ENCODE measurements around the gene NRG2. TPM values are rescaled to one million over a fixed set of nuclear protein-coding genes. Genes with fewer than 3 reads are reported as not detected.

The NRG2 gene
- total RNA-seq, 2 experiments from 2014 or later, result 0.08 to 0.17 TPM

- DNase-seq (no peak), ATAC-seq (ENCODE audit: poor library complexity) (no peak)
- Mint-ChIP-seq H3K4me3 (no peak overlapping the region), H3K36me3 (ENCODE audit: low read depth) (no peaks in the 10 kb centered on the region), H3K27ac (no peak overlapping the region), H3K4me1 (ENCODE audit: low read depth) (no peaks in the 10 kb centered on the region), H3K27me3 (peaks cover 8% of the 10 kb centered on the region), H3K9me3 (no peaks in the 10 kb centered on the region)
- CTCF ChIA-PET, result no interaction called here
- Histone ChIP-seq H3K9me3 (ENCODE audit: control insufficient read depth in 1 of 2, insufficient read depth in 1 of 2, low read length in 2 of 2) (no peaks in the 10 kb centered on the region), H3K4me3 (ENCODE audit: low read length) (no peak overlapping the region), H3K36me3 (ENCODE audit: insufficient read depth, low read length) (no peaks in the 10 kb centered on the region), H3K27ac (ENCODE audit: low read depth in 1 of 2, low read length in 2 of 2) (no peak overlapping the region), H3K27me3 (ENCODE audit: control insufficient read depth in 1 of 2, insufficient read depth in 2 of 2, low read length in 2 of 2) (peaks cover 14 to 33% of the 10 kb centered on the region in 2 experiments), H3K4me1 (ENCODE audit: insufficient read depth, low read length) (no peaks in the 10 kb centered on the region)
- POLR2A ChIA-PET, result interaction anchor here (0.6 kb wide), 1 partner anchor 17 kb away, joined by 3 read pairs; no protein-coding TSS in a partner anchor
- intact Hi-C loops (cut with DNase I, micrococcal nuclease), result no loop called here
- TF ChIP-seq CTCF (IDR thresholded peaks at IDR 0.05), result no peak
Measured at GRCh38 chr5:140056880-140057279, 13.8 kb upstream of the NRG2 start.

GRCh38 chr5:140055152-140055551 lies 12.1 kb upstream of the NRG2 start:
- no peaks in the 10 kb centered on the region for H3K4me1 ChIP-seq (ENCODE audit: insufficient read depth, low read length)
- Mint-ChIP-seq H3K4me1 (ENCODE audit: low read depth) (no peaks in the 10 kb centered on the region), H3K27me3 (peaks cover 16% of the 10 kb centered on the region), H3K4me3 (no peak overlapping the region), H3K36me3 (ENCODE audit: low read depth) (no peaks in the 10 kb centered on the region), H3K27ac (no peak overlapping the region), H3K9me3 (no peaks in the 10 kb centered on the region)
- DNase-seq, result no peak
- peaks cover 9 to 25% of the 10 kb centered on the region in 2 experiments for H3K27me3 ChIP-seq (ENCODE audit: control insufficient read depth in 1 of 2, insufficient read depth in 2 of 2, low read length in 2 of 2)
- H3K9me3 ChIP-seq (ENCODE audit: control insufficient read depth in 1 of 2, insufficient read depth in 1 of 2, low read length in 2 of 2), result no peaks in the 10 kb centered on the region
- H3K27ac ChIP-seq (ENCODE audit: low read depth in 1 of 2, low read length in 2 of 2), result no peak overlapping the region
- intact Hi-C loops (cut with DNase I, micrococcal nuclease), result no loop called here
- no peaks in the 10 kb centered on the region for H3K36me3 ChIP-seq (ENCODE audit: insufficient read depth, low read length)
- POLR2A ChIA-PET, result no interaction called here
- no peak for TF ChIP-seq CTCF (IDR thresholded peaks at IDR 0.05)
- no peak for ATAC-seq (ENCODE audit: poor library complexity)
- CTCF ChIA-PET, result interaction anchor here (1.2 to 1.4 kb wide), 2 partner anchors 12 to 86 kb away, joined by 3 to 4 read pairs; partner anchors contain the start of gene NRG2
- no peak overlapping the region for H3K4me3 ChIP-seq (ENCODE audit: low read length)

GRCh38 chr5:140054086-140054689 lies 11.1 kb upstream of the NRG2 start:
- peaks cover 25% of the 10 kb centered on the region for H3K27me3 Mint-ChIP-seq
- no peak for DNase-seq
- no peaks in the 10 kb centered on the region for H3K4me1 Mint-ChIP-seq (ENCODE audit: low read depth)

More at GRCh38 chr5:140054086-140054689, 11.1 kb upstream of the NRG2 start:
- POLR2A ChIA-PET, result no interaction called here
- Mint-ChIP-seq H3K4me3 (no peak overlapping the region), H3K27ac (no peak overlapping the region), H3K36me3 (ENCODE audit: low read depth) (no peaks in the 10 kb centered on the region), H3K9me3 (no peaks in the 10 kb centered on the region)
- intact Hi-C loops (cut with DNase I, micrococcal nuclease), result no loop called here
- no peak for TF ChIP-seq CTCF (IDR thresholded peaks at IDR 0.05)
- no peak overlapping the region for H3K4me3 ChIP-seq (ENCODE audit: low read length)
- no peaks in the 10 kb centered on the region for H3K9me3 ChIP-seq (ENCODE audit: control insufficient read depth in 1 of 2, insufficient read depth in 1 of 2, low read length in 2 of 2)
- H3K27me3 ChIP-seq (ENCODE audit: control insufficient read depth in 1 of 2, insufficient read depth in 2 of 2, low read length in 2 of 2), result peaks cover 12 to 20% of the 10 kb centered on the region in 2 experiments
- CTCF ChIA-PET, result interaction anchor here (0.6 to 1.4 kb wide), 2 partner anchors 85 to 1420 kb away, joined by 3 to 4 read pairs; no protein-coding TSS in a partner anchor
- no peaks in the 10 kb centered on the region for H3K36me3 ChIP-seq (ENCODE audit: insufficient read depth, low read length)
- H3K4me1 ChIP-seq (ENCODE audit: insufficient read depth, low read length), result no peaks in the 10 kb centered on the region
- H3K27ac ChIP-seq (ENCODE audit: low read depth in 1 of 2, low read length in 2 of 2), result no peak overlapping the region
- ATAC-seq (ENCODE audit: poor library complexity), result no peak
